WI38 (cell line): ENCODE measurements around the gene CADM1.

ENCODE experiments used
- H3K4me3 ChIP-seq: 2 replicates; pipeline ENCODE4 v1.5.1; 2011; ENCODE audit warnings: low read depth, mild to moderate bottlenecking, control low read depth, low read length
- CTCF ChIP-seq: IDR thresholded peaks from 2 replicates; pipeline ENCODE4 v1.5.1; 2012; ENCODE audit warnings: low read depth, mild to moderate bottlenecking, control low read depth, low read length

Gene CADM1

GRCh38 chr11:115525531-115526006 is 21.4 kb upstream of the CADM1 start:
- no peak for TF ChIP-seq CTCF
- H3K4me3 ChIP-seq = no peak overlapping the region

- no peak for TF ChIP-seq CTCF
- H3K4me3 ChIP-seq = no peak overlapping the region
Measured at GRCh38 chr11:115524572-115524971, 20.4 kb upstream of the CADM1 start.

- TF ChIP-seq CTCF = no peak
- no peak overlapping the region for H3K4me3 ChIP-seq
Measured at GRCh38 chr11:115523727-115524399, 19.6 kb upstream of the CADM1 start.

GRCh38 chr11:115522302-115522701 is 18.1 kb upstream of the CADM1 start:
- no peak for TF ChIP-seq CTCF
- no peak overlapping the region for H3K4me3 ChIP-seq

- H3K4me3 ChIP-seq = no peak overlapping the region
Measured at GRCh38 chr11:115521825-115522224, 17.6 kb upstream of the CADM1 start.

GRCh38 chr11:115518983-115519628 is 14.9 kb upstream of the CADM1 start:
- no peak for TF ChIP-seq CTCF
- H3K4me3 ChIP-seq = no peak overlapping the region

More at GRCh38 chr11:115521825-115522224, 17.6 kb upstream of the CADM1 start:
- TF ChIP-seq CTCF = no peak
